Upper lobe of left lung (tissue), 6 donors: ENCODE measurements around the gene PIK3R2. TPM values are rescaled to one million over a fixed set of nuclear protein-coding genes. Genes with fewer than 3 reads are reported as not detected.

Source experiments
- ATAC-seq, 2 donors: fragments of 200-7000 bp; cut with Tn5 transposase; one replicate each; pipeline ENCODE4 v1.9.1; 2022; ENCODE audit warnings: mild to moderate bottlenecking in 2 of 2, moderate library complexity in 2 of 2; ENCODE audit not compliant: low FRiP score in 2 of 2
- DNase-seq, 2 donors: peaks; one replicate each; pipeline ENCODE4 v3.0.0-alpha.2; 2019 to 2020
- H3K27ac ChIP-seq, 4 donors: fragments of 200-600 bp; sonication (generic); one replicate each; pipeline ENCODE4 v1.5.1; 2016 to 2019
- H3K27me3 ChIP-seq, 4 donors: fragments of 200-600 bp; sonication (generic); one replicate each; pipeline ENCODE4 v1.5.1; 2017 to 2019
- H3K36me3 ChIP-seq, 4 donors: fragments of 200-600 bp; sonication (generic); one replicate each; pipeline ENCODE4 v1.5.1; 2016 to 2019
- H3K4me1 ChIP-seq, 4 donors: fragments of 200-600 bp; sonication (generic); one replicate each; pipeline ENCODE4 v1.5.1; 2018 to 2019
- H3K4me3 ChIP-seq, 4 donors: fragments of 200-600 bp; sonication (generic); one replicate each; pipeline ENCODE4 v1.5.1; 2017 to 2019; ENCODE audit warnings: mild to moderate bottlenecking in 2 of 4, moderate library complexity in 1 of 4
- H3K9me3 ChIP-seq, 4 donors: fragments of 200-600 bp; sonication (generic); one replicate each; pipeline ENCODE4 v1.5.1; 2018 to 2019
- EP300 ChIP-seq, 4 donors: sonication (generic); formaldehyde crosslinking; IDR thresholded peaks; one replicate each; pipeline ENCODE4 v1.5.1; 2017; ENCODE audit warnings: antibody characterized with exemption in 4 of 4, control low read depth in 2 of 4
- POLR2A ChIP-seq, 4 donors: fragments of 450-650 bp; IDR thresholded peaks; one replicate each; pipeline ENCODE4 v1.5.1; 2016 to 2017; ENCODE audit warnings: antibody characterized with exemption in 4 of 4, mild to moderate bottlenecking in 2 of 4
- POLR2AphosphoS5 ChIP-seq, 2 donors: sonication (generic); formaldehyde crosslinking; IDR thresholded peaks; one replicate each; pipeline ENCODE4 v1.5.1; 2017; ENCODE audit warnings: antibody characterized with exemption in 2 of 2
- WGBS, 2 donors: methylation state at CpG; one replicate each; pipeline ENCODE4 v1.1.5; 2017 to 2018; 5-methylcytosine and 5-hydroxymethylcytosine counted together
- total RNA-seq, 6 donors: library from RNA; depleted of rRNA in 4 of 6; stranded (reverse); fragments of >200 nt in 4 of 6; gene quantifications; one replicate each; pipeline versions ENCODE4 v1.1.0 to v1.2.1, GENCODE V29; 2016 to 2021
- TF ChIP-seq, protein P1 (sequence below), 6 experiments: fragments of 450-650 bp in 4 of 6; fragments of 200-600 bp in 2 of 6; sonication (generic) in 2 of 6; IDR thresholded peaks; one replicate each; pipeline ENCODE4 v1.5.1; 2016 to 2019; ENCODE audit warnings: antibody characterized with exemption in 6 of 6
- donor health status: DM: no; HTN: no; CAD: no; lungs with moderate emphysema.
- donor health status: DM: no; HTN: yes; CAD: no; lungs with severe emphysema.

Gene PIK3R2
- total RNA-seq, 6 donors from 2014 or later, result 11.0 to 65.1 (median 30.3) TPM

DNA sequence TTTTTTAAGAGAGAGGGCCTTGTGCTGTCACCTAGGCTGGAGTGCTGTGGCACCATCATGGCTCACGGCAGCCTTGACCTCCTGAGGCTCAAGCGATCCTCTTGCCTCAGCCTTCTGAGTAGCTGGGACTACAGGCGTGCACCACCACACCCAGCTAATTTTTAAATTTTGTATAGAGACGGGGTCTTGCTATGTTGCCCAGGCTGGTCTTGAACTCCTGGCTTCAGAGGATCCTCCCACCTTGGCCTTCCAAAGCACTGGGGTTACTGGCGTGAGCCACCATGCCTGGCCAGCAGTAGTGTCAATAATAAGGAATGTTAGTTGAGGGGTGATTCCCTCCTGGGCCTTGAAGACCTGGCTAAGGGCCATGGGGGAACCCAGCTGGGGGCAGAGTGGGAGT lies 31.8 kb upstream of the PIK3R2 start:
- Histone ChIP-seq H3K9me3 (no peaks in the 10 kb centered on the region), H3K36me3 (peaks cover 0 to 37% (median 23%) of the 10 kb centered on the region in 4 donors), H3K4me1 (peaks cover 16 to 26% (median 19%) of the 10 kb centered on the region in 4 donors), H3K27ac (no peak overlapping the region), H3K27me3 (no peaks in the 10 kb centered on the region), H3K4me3 (no peak overlapping the region)
- no peak for DNase-seq
- no peak for ATAC-seq
- TF ChIP-seq POLR2A (IDR thresholded peaks at IDR 0.05) (no peak), EP300 (IDR thresholded peaks at IDR 0.05) (no peak), POLR2AphosphoS5 (IDR thresholded peaks at IDR 0.05) (no peak)
- TF ChIP-seq, protein P1, sequence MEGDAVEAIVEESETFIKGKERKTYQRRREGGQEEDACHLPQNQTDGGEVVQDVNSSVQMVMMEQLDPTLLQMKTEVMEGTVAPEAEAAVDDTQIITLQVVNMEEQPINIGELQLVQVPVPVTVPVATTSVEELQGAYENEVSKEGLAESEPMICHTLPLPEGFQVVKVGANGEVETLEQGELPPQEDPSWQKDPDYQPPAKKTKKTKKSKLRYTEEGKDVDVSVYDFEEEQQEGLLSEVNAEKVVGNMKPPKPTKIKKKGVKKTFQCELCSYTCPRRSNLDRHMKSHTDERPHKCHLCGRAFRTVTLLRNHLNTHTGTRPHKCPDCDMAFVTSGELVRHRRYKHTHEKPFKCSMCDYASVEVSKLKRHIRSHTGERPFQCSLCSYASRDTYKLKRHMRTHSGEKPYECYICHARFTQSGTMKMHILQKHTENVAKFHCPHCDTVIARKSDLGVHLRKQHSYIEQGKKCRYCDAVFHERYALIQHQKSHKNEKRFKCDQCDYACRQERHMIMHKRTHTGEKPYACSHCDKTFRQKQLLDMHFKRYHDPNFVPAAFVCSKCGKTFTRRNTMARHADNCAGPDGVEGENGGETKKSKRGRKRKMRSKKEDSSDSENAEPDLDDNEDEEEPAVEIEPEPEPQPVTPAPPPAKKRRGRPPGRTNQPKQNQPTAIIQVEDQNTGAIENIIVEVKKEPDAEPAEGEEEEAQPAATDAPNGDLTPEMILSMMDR (IDR thresholded peaks at IDR 0.05), result no peak
- 94 to 97% methylated on average over 5 of the region's 5 CpGs for WGBS, 2 donors

GRCh38 chr19:18122424-18122823 lies 30.5 kb upstream of the PIK3R2 start:
- DNase-seq, result no peak
- Histone ChIP-seq H3K27me3 (no peaks in the 10 kb centered on the region), H3K36me3 (peaks cover 0 to 38% (median 23%) of the 10 kb centered on the region in 4 donors), H3K27ac (no peak overlapping the region), H3K4me3 (no peak overlapping the region), H3K4me1 (peaks cover 12 to 20% (median 13%) of the 10 kb centered on the region in 4 donors), H3K9me3 (no peaks in the 10 kb centered on the region)
- WGBS, 2 donors, result 82 to 93% methylated on average over 7 of the region's 7 CpGs
- no peak for ATAC-seq
- no peak for TF ChIP-seq POLR2A (IDR thresholded peaks at IDR 0.05)
- TF ChIP-seq, protein P1 (IDR thresholded peaks at IDR 0.05), result no peak
- TF ChIP-seq POLR2AphosphoS5 (IDR thresholded peaks at IDR 0.05), result no peak
- no peak for TF ChIP-seq EP300 (IDR thresholded peaks at IDR 0.05)

GRCh38 chr19:18122860-18123795 lies 29.8 kb upstream of the PIK3R2 start:
- Histone ChIP-seq H3K9me3 (no peaks in the 10 kb centered on the region), H3K27ac (peak overlapping the region in 2 of 4 donors; percentile 11 to 26), H3K4me3 (no peak overlapping the region), H3K4me1 (peaks cover 10 to 13% (median 11%) of the 10 kb centered on the region in 4 donors), H3K27me3 (no peaks in the 10 kb centered on the region), H3K36me3 (peaks cover 0 to 42% (median 26%) of the 10 kb centered on the region in 4 donors)
- TF ChIP-seq POLR2A (IDR thresholded peaks at IDR 0.05) (no peak), EP300 (IDR thresholded peaks at IDR 0.05) (no peak), POLR2AphosphoS5 (IDR thresholded peaks at IDR 0.05) (no peak)
- TF ChIP-seq, protein P1 (IDR thresholded peaks at IDR 0.05), result no peak
- DNase-seq (no peak), ATAC-seq (no peak)
- WGBS, 2 donors, result 68 to 69% methylated on average over 26 to 27 of the region's 27 CpGs

DNA sequence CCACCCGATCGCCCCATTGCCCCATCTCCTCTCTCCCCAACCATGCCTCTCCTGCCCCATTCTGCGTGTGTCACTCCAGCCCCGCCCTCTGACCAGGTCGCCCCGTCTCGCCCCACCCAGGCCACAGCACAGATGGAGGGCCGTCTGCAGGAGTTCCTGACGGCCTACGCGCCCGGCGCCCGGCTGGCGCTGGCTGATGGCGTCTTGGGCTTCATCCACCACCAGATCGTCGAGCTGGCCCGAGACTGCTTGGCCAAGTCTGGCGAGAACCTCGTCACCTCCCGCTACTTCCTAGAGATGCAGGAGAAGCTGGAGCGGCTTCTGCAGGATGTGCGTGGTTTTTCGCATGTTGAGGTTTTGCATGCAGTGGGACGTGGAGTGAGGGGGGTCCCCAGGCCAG lies 29.1 kb upstream of the PIK3R2 start:
- H3K4me3 ChIP-seq, result no peak overlapping the region
- DNase-seq, result no peak
- H3K36me3 ChIP-seq, result peaks cover 0 to 49% (median 31%) of the 10 kb centered on the region in 4 donors
- H3K9me3 ChIP-seq, result no peaks in the 10 kb centered on the region
- 78 to 93% methylated on average over 25 to 26 of the region's 26 CpGs for WGBS, 2 donors
- no peaks in the 10 kb centered on the region for H3K27me3 ChIP-seq
- no peak overlapping the region for H3K27ac ChIP-seq
- H3K4me1 ChIP-seq, result peaks cover 3 to 6% (median 5%) of the 10 kb centered on the region in 4 donors
- TF ChIP-seq POLR2A (IDR thresholded peaks at IDR 0.05), result no peak
- TF ChIP-seq, protein P1 (IDR thresholded peaks at IDR 0.05), result no peak
- TF ChIP-seq POLR2AphosphoS5 (IDR thresholded peaks at IDR 0.05), result no peak
- TF ChIP-seq EP300 (IDR thresholded peaks at IDR 0.05), result no peak
- no peak for ATAC-seq
